Mesendoderm (in vitro differentiated cells): Measurements from ENCODE around the gene GFRA4.

ENCODE experiments used
- DNase-seq: peaks from one replicate; pipeline ENCODE4 v3.0.0; 2013
- H2AK5ac ChIP-seq: 2 replicates; pipeline ENCODE4 v1.6.1; 2013; ENCODE audit warnings: low read length, inconsistent platforms
- H2BK120ac ChIP-seq: 2 replicates; pipeline ENCODE4 v1.6.1; 2013; ENCODE audit warnings: low read depth, mild to moderate bottlenecking, low read length, moderate library complexity, mixed read lengths
- H2BK15ac ChIP-seq: replicated peaks from 2 replicates; pipeline ENCODE4 v1.6.1; 2013; ENCODE audit warnings: low read depth, mild to moderate bottlenecking, moderate library complexity
- H2BK5ac ChIP-seq: 2 replicates; pipeline ENCODE4 v1.6.1; 2013; ENCODE audit warnings: low read length, inconsistent platforms
- H3K18ac ChIP-seq: 2 replicates; pipeline ENCODE4 v1.6.1; 2013; ENCODE audit warnings: mild to moderate bottlenecking, low read length, mixed read lengths
- H3K23ac ChIP-seq: one replicate; pipeline ENCODE4 v1.6.1; 2013; ENCODE audit warnings: low read length
- H3K27ac ChIP-seq: 2 replicates; pipeline ENCODE4 v1.5.1; 2013; ENCODE audit warnings: low read depth, mild to moderate bottlenecking, inconsistent platforms, low read length, moderate library complexity
- H3K27me3 ChIP-seq: 2 replicates; pipeline ENCODE4 v1.6.1; 2013; ENCODE audit warnings: low read length, control low read depth, mild to moderate bottlenecking, inconsistent platforms; ENCODE audit not compliant: insufficient read depth, poor library complexity
- H3K36me3 ChIP-seq: 2 replicates; pipeline ENCODE4 v1.6.1; 2013; ENCODE audit warnings: low read length, inconsistent platforms; ENCODE audit not compliant: control insufficient read depth, insufficient read depth
- H3K4ac ChIP-seq: one replicate; pipeline ENCODE4 v1.6.1; 2013; ENCODE audit warnings: low read depth, mild to moderate bottlenecking, low read length, moderate library complexity
- H3K4me1 ChIP-seq: 2 replicates; pipeline ENCODE4 v1.6.1; 2013; ENCODE audit warnings: low read depth, low read length, inconsistent platforms; ENCODE audit not compliant: control insufficient read depth
- H3K4me2 ChIP-seq: 2 replicates; pipeline ENCODE4 v1.6.1; 2013; ENCODE audit warnings: low read length
- H3K4me3 ChIP-seq: 2 replicates; pipeline ENCODE4 v1.5.1; 2013; ENCODE audit warnings: mild to moderate bottlenecking, low read length
- H3K56ac ChIP-seq: one replicate; pipeline ENCODE4 v1.6.1; 2013; ENCODE audit warnings: low read length
- H3K79me1 ChIP-seq: 2 replicates; pipeline ENCODE4 v1.6.1; 2013; ENCODE audit warnings: low read length, inconsistent platforms
- H3K79me2 ChIP-seq: 2 replicates; pipeline ENCODE4 v1.6.1; 2013; ENCODE audit warnings: mild to moderate bottlenecking, low read length; ENCODE audit not compliant: control insufficient read depth, insufficient read depth
- H3K9ac ChIP-seq: 2 replicates; pipeline ENCODE4 v1.6.1; 2013; ENCODE audit warnings: low read length, inconsistent platforms
- H4K5ac ChIP-seq: one replicate; pipeline ENCODE4 v1.6.1; 2013; ENCODE audit warnings: low read length
- H4K8ac ChIP-seq: one replicate; pipeline ENCODE4 v1.6.1; 2013; ENCODE audit warnings: low read depth, mild to moderate bottlenecking, control low read depth, low read length, moderate library complexity
- WGBS: extraction: QIAGEN DNeasy Blood & Tissue Kit; methylation state at CpG from one replicate; pipeline ENCODE4 v1.1.7; 2013; ENCODE audit warnings: low lambda C conversion rate, missing lambda C conversion rate; ENCODE audit not compliant: insufficient coverage; ENCODE audit errors: extremely low coverage; 5-methylcytosine and 5-hydroxymethylcytosine counted together

Gene GFRA4

GRCh38 chr20:3691897-3692296, 28.7 kb upstream of the GFRA4 start:
- Histone ChIP-seq H2AK5ac (no peak overlapping the region), H3K18ac (no peak overlapping the region), H3K4me3 (no peak overlapping the region), H4K5ac (no peak overlapping the region), H3K4ac (no peak overlapping the region), H3K36me3 (no peaks in the 10 kb centered on the region), H3K27ac (no peak overlapping the region), H3K4me2 (no peak overlapping the region), H2BK120ac (no peak overlapping the region), H3K56ac (no peak overlapping the region), H3K79me2 (no peaks in the 10 kb centered on the region), H2BK5ac (no peak overlapping the region), H3K23ac (no peak overlapping the region), H3K4me1 (no peaks in the 10 kb centered on the region), H4K8ac (no peak overlapping the region), H3K27me3 (no peaks in the 10 kb centered on the region), H3K79me1 (no peaks in the 10 kb centered on the region), H3K9ac (no peak overlapping the region), H2BK15ac (no peak overlapping the region)
- no peak for DNase-seq
- no CpG with 5 or more reads among the region's 9 CpGs for WGBS

DNA sequence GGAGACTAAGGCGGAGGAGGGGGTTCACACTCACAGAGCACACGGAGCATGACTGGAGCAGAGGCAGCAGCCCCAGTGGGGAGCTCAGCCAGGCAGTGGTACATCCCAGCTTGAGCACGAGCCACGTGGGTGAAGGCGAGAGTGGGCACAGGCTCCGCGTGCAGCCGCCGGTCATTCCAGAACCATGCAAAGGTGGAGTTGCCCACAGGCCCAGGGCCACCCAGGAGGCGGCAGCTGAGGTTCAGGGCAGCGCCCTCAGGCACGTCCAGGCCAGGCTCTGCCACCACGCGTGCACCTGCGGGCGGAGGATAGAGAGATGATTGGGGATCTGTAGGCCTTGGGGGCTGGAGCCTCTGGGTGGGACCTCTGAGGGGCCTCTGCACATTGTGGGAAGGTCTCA, 28.1 kb upstream of the GFRA4 start:
- Histone ChIP-seq H3K79me2 (no peaks in the 10 kb centered on the region), H3K23ac (no peak overlapping the region), H4K8ac (no peak overlapping the region), H3K36me3 (no peaks in the 10 kb centered on the region), H3K79me1 (no peaks in the 10 kb centered on the region), H2AK5ac (no peak overlapping the region), H2BK5ac (no peak overlapping the region), H3K27me3 (no peaks in the 10 kb centered on the region), H3K9ac (no peak overlapping the region), H4K5ac (no peak overlapping the region), H3K27ac (no peak overlapping the region), H3K4me3 (no peak overlapping the region), H2BK120ac (no peak overlapping the region), H3K4me2 (no peak overlapping the region), H2BK15ac (no peak overlapping the region), H3K18ac (no peak overlapping the region), H3K4ac (no peak overlapping the region), H3K4me1 (no peaks in the 10 kb centered on the region), H3K56ac (no peak overlapping the region)
- DNase-seq = no peak
- no CpG with 5 or more reads among the region's 16 CpGs for WGBS

- Histone ChIP-seq H2AK5ac (no peak overlapping the region), H2BK5ac (no peak overlapping the region), H4K8ac (no peak overlapping the region), H4K5ac (no peak overlapping the region), H3K4me1 (no peaks in the 10 kb centered on the region), H3K56ac (no peak overlapping the region), H3K79me2 (no peaks in the 10 kb centered on the region), H3K36me3 (no peaks in the 10 kb centered on the region), H3K23ac (no peak overlapping the region), H2BK120ac (no peak overlapping the region), H3K4ac (no peak overlapping the region), H3K27me3 (no peaks in the 10 kb centered on the region), H2BK15ac (no peak overlapping the region), H3K27ac (no peak overlapping the region), H3K4me2 (no peak overlapping the region), H3K4me3 (no peak overlapping the region), H3K79me1 (no peaks in the 10 kb centered on the region), H3K18ac (no peak overlapping the region), H3K9ac (no peak overlapping the region)
- no peak for DNase-seq
- no CpG with 5 or more reads among the region's 3 CpGs for WGBS
Observed at GRCh38 chr20:3690413-3690812, 27.2 kb upstream of the GFRA4 start.

DNA sequence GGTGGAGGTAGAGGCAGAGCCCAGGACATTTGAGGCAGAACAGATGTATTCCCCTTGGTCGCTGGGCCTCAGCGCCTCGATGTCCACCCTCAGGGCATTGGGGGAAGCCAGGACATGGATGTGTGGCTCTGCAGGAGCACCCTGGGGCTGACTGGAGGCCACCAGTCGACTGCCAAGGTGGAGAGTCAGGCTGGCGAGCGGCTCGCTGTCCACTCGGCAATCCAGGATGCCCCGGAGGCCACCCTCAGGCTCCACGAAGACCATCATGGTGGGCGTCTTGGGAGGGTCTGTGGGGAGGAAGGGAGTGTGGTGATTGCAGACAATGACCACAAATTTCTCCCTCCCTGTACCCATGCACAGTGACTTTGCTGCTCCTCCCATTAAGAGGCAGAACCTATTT, 26.8 kb upstream of the GFRA4 start:
- H3K9ac ChIP-seq = no peak overlapping the region
- H2AK5ac ChIP-seq = no peak overlapping the region
- H2BK15ac ChIP-seq = no peak overlapping the region
- H2BK5ac ChIP-seq = no peak overlapping the region
- no peaks in the 10 kb centered on the region for H3K79me2 ChIP-seq
- no peaks in the 10 kb centered on the region for H3K79me1 ChIP-seq
- DNase-seq = no peak
- H3K4me2 ChIP-seq = no peak overlapping the region
- no peak overlapping the region for H3K18ac ChIP-seq
- no peak overlapping the region for H2BK120ac ChIP-seq
- WGBS = no CpG with 5 or more reads among the region's 11 CpGs
- no peak overlapping the region for H3K4me3 ChIP-seq
- no peak overlapping the region for H4K5ac ChIP-seq
- no peak overlapping the region for H3K27ac ChIP-seq
- H3K27me3 ChIP-seq = no peaks in the 10 kb centered on the region
- no peaks in the 10 kb centered on the region for H3K4me1 ChIP-seq
- no peaks in the 10 kb centered on the region for H3K36me3 ChIP-seq
- H3K4ac ChIP-seq = no peak overlapping the region
- no peak overlapping the region for H3K23ac ChIP-seq
- no peak overlapping the region for H4K8ac ChIP-seq
- H3K56ac ChIP-seq = no peak overlapping the region

DNA sequence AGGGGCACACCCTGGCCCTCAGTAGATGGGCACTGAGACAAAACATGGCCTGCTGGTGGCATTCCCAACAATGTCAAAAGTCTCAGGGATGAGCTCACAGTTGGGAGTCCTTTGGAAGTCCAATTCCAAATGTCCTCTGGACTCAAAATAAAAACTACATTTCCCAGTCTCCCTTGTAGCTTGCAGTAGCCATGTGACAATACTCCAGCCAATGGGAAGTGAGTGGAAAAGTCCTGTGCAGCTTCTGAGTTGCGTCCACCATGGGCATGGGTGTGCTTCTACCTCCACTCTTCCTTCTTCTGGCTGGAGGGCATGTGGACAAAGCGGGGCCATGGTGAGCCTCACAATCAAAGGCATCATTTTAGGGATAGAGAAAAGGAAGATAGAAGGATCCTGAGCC, 24.5 kb upstream of the GFRA4 start:
- Histone ChIP-seq H3K79me2 (no peaks in the 10 kb centered on the region), H2BK120ac (no peak overlapping the region), H3K56ac (no peak overlapping the region), H3K27me3 (no peaks in the 10 kb centered on the region), H3K4me1 (no peaks in the 10 kb centered on the region), H3K9ac (no peak overlapping the region), H3K4me2 (no peak overlapping the region), H3K36me3 (no peaks in the 10 kb centered on the region), H4K5ac (no peak overlapping the region), H2AK5ac (no peak overlapping the region), H3K4me3 (no peak overlapping the region), H3K23ac (no peak overlapping the region), H2BK15ac (no peak overlapping the region), H3K27ac (no peak overlapping the region), H3K79me1 (no peaks in the 10 kb centered on the region), H3K4ac (no peak overlapping the region), H4K8ac (no peak overlapping the region), H2BK5ac (no peak overlapping the region), H3K18ac (no peak overlapping the region)
- no CpG with 5 or more reads among the region's 2 CpGs for WGBS
- peak; percentile 74 for DNase-seq

DNA sequence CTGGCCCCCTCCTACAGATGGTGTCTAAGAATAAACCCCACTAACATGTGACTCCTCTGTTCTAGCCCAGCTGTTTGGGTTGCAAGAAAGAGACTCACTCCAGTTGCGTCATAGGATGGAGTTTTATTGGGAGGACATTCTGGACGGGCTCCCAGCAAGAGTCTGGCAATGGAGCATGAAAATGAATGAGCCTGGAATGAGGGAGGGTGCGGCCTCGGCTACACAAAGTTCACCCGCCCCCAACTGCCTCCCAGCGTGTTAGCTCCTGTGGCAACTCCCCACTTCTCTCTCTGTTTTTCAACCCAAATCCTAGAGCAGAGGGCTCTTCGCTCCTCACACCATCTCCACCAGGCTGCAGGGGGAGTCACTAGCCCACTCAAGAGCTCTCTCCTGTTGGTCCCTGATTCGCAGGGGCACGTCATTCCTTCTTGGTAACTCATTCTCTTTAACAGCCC, 23.7 kb upstream of the GFRA4 start:
- H3K27ac ChIP-seq = no peak overlapping the region
- H3K4me1 ChIP-seq = no peaks in the 10 kb centered on the region
- H3K23ac ChIP-seq = no peak overlapping the region
- H2BK120ac ChIP-seq = no peak overlapping the region
- H4K5ac ChIP-seq = no peak overlapping the region
- H2AK5ac ChIP-seq = no peak overlapping the region
- H3K56ac ChIP-seq = no peak overlapping the region
- DNase-seq = no peak
- no peak overlapping the region for H3K18ac ChIP-seq
- no peaks in the 10 kb centered on the region for H3K27me3 ChIP-seq
- no CpG with 5 or more reads among the region's 9 CpGs for WGBS
- H3K79me2 ChIP-seq = no peaks in the 10 kb centered on the region
- no peak overlapping the region for H4K8ac ChIP-seq
- no peak overlapping the region for H3K4me2 ChIP-seq
- no peak overlapping the region for H2BK5ac ChIP-seq
- no peak overlapping the region for H3K9ac ChIP-seq
- H3K36me3 ChIP-seq = no peaks in the 10 kb centered on the region
- H3K4ac ChIP-seq = no peak overlapping the region
- no peak overlapping the region for H2BK15ac ChIP-seq
- no peak overlapping the region for H3K4me3 ChIP-seq
- H3K79me1 ChIP-seq = no peaks in the 10 kb centered on the region
